ENCODE measurements around the gene TRMT44. TPM values are rescaled to one million over a fixed set of nuclear protein-coding genes. Genes with fewer than 3 reads are reported as not detected.
A peak's percentile ranks its signal among the peaks of the same experiment; 100 is the strongest.

The TRMT44 gene
- total RNA-seq, 1 experiment from 2014 or later = 17.4 TPM

- no peak for TF ChIP-seq CTCF (conservative IDR thresholded peaks at IDR 0.05)
- no peak for TF ChIP-seq EZH2 (IDR thresholded peaks at IDR 0.05; ENCODE audit: low read depth)
- no peaks in the 10 kb centered on the region for H3K27me3 ChIP-seq (ENCODE audit: insufficient read depth, low read depth)
- no TSS peak for BruUV-seq (replicated peaks)
- POLR2A ChIA-PET (ENCODE audit: unreplicated experiment) = no interaction called here
- H3K4me3 ChIP-seq = no peak overlapping the region
- no peaks in the 10 kb centered on the region for H3F3A ChIP-seq (ENCODE audit: insufficient read depth, low read depth)
- H3K4me2 ChIP-seq = no peak overlapping the region
- no peaks in the 10 kb centered on the region for H4K20me1 ChIP-seq (ENCODE audit: insufficient read depth)
- no peaks in the 10 kb centered on the region; the same call in 1 of the 2 replicates for H3K4me1 ChIP-seq (replicated peaks; ENCODE audit: insufficient read depth)
- no peaks in the 10 kb centered on the region for H3K9me3 ChIP-seq (ENCODE audit: insufficient read depth, low read depth)
- no peak overlapping the region for H2AFZ ChIP-seq
- H3K9me2 ChIP-seq (ENCODE audit: insufficient read depth) = no peaks in the 10 kb centered on the region
- no peaks in the 10 kb centered on the region for H3K36me3 ChIP-seq (ENCODE audit: low read depth)
- intact Hi-C loops (cut with micrococcal nuclease; ENCODE audit: unreplicated experiment) = no loop called here
- H3K79me2 ChIP-seq (ENCODE audit: low read depth) = no peaks in the 10 kb centered on the region
- H3K27ac ChIP-seq = no peak overlapping the region
- CTCF ChIA-PET = no interaction called here
- DNase-seq = no peak
Observed at GRCh38 chr4:8513931-8514330, 73.4 kb downstream of the TRMT44 start.

- no peaks in the 10 kb centered on the region; the same call in 1 of the 2 replicates for H3K4me1 ChIP-seq (replicated peaks; ENCODE audit: insufficient read depth)
- no peak overlapping the region for H2AFZ ChIP-seq
- no TSS peak for BruUV-seq (replicated peaks)
- H3K9me3 ChIP-seq (ENCODE audit: insufficient read depth, low read depth) = no peaks in the 10 kb centered on the region
- no peaks in the 10 kb centered on the region for H3K27me3 ChIP-seq (ENCODE audit: insufficient read depth, low read depth)
- intact Hi-C loops (cut with micrococcal nuclease; ENCODE audit: unreplicated experiment) = no loop called here
- no peak for DNase-seq
- H4K20me1 ChIP-seq (ENCODE audit: insufficient read depth) = no peaks in the 10 kb centered on the region
- H3K9me2 ChIP-seq (ENCODE audit: insufficient read depth) = no peaks in the 10 kb centered on the region
- H3F3A ChIP-seq (ENCODE audit: insufficient read depth, low read depth) = no peaks in the 10 kb centered on the region
- H3K79me2 ChIP-seq (ENCODE audit: low read depth) = no peaks in the 10 kb centered on the region
- no peaks in the 10 kb centered on the region for H3K36me3 ChIP-seq (ENCODE audit: low read depth)
- no peak overlapping the region for H3K27ac ChIP-seq
- ChIA-PET CTCF (no interaction called here), POLR2A (ENCODE audit: unreplicated experiment) (no interaction called here)
- H3K4me3 ChIP-seq = no peak overlapping the region
- H3K4me2 ChIP-seq = no peak overlapping the region
- no peak for TF ChIP-seq CTCF (conservative IDR thresholded peaks at IDR 0.05)
- no peak for TF ChIP-seq EZH2 (IDR thresholded peaks at IDR 0.05; ENCODE audit: low read depth)
Observed at GRCh38 chr4:8514391-8514790, 73.8 kb downstream of the TRMT44 start.

- Histone ChIP-seq H3K4me1 (replicated peaks; ENCODE audit: insufficient read depth) (no peaks in the 10 kb centered on the region; the same call in 1 of the 2 replicates), H3K79me2 (ENCODE audit: low read depth) (no peaks in the 10 kb centered on the region), H2AFZ (no peak overlapping the region), H3K4me3 (no peak overlapping the region), H3K9me3 (ENCODE audit: insufficient read depth, low read depth) (no peaks in the 10 kb centered on the region), H3K9me2 (ENCODE audit: insufficient read depth) (no peaks in the 10 kb centered on the region), H4K20me1 (ENCODE audit: insufficient read depth) (no peaks in the 10 kb centered on the region), H3K27ac (no peak overlapping the region), H3F3A (ENCODE audit: insufficient read depth, low read depth) (no peaks in the 10 kb centered on the region), H3K36me3 (ENCODE audit: low read depth) (no peaks in the 10 kb centered on the region), H3K4me2 (no peak overlapping the region), H3K27me3 (ENCODE audit: insufficient read depth, low read depth) (no peaks in the 10 kb centered on the region)
- ChIA-PET POLR2A (ENCODE audit: unreplicated experiment) (no interaction called here), CTCF (no interaction called here)
- no TSS peak for BruUV-seq (replicated peaks)
- intact Hi-C loops (cut with micrococcal nuclease; ENCODE audit: unreplicated experiment) = no loop called here
- no peak for TF ChIP-seq CTCF (conservative IDR thresholded peaks at IDR 0.05)
- no peak for TF ChIP-seq EZH2 (IDR thresholded peaks at IDR 0.05; ENCODE audit: low read depth)
- DNase-seq = peak; percentile 43 to 66
Observed at GRCh38 chr4:8515316-8516060, 74.9 kb downstream of the TRMT44 start.

All from PC-9 (cell line).